ENCODE results near the gene BCL2L15. TPM values are rescaled to one million over a fixed set of nuclear protein-coding genes. Genes with fewer than 3 reads are reported as not detected.

Gene BCL2L15
- total RNA-seq, 2 donors from 2014 or later: 0.14 to 1.7 TPM

DNA sequence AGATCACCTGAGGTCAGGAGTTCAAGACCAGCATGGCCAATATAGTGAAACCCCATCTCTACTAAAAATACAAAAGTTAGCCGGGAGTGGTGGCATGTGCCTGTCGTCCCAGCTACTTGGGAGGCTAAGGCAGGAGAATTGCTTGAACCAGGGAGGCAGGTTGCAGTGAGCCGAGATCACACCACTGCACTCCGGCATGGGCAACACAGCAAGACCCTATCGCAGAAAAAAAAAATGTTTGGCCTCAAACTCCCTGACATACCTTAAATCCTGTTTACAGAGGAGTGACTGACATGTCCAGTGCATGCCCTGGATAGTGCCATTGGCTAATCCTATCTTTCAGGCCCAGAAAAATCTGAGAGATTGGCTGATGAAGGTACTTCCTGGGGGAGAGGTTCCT lies 29.6 kb upstream of the BCL2L15 start:
- Histone ChIP-seq H3K9me3 (no peaks in the 10 kb centered on the region), H3K36me3 (no peaks in the 10 kb centered on the region), H3K4me3 (no peak overlapping the region), H3K27ac (no peak overlapping the region), H3K4me1 (ENCODE audit: control insufficient read depth in 1 of 2, low read depth in 2 of 2) (peaks cover 13 to 15% of the 10 kb centered on the region in 2 donors), H3K27me3 (replicated peaks; ENCODE audit: insufficient read depth) (no peaks in the 10 kb centered on the region)
- ATAC-seq (ENCODE audit: insufficient number of reproducible peaks, low FRiP score, low read depth) (no peak), DNase-seq (ENCODE audit: low spot score) (no peak)
- TF ChIP-seq, protein P1, sequence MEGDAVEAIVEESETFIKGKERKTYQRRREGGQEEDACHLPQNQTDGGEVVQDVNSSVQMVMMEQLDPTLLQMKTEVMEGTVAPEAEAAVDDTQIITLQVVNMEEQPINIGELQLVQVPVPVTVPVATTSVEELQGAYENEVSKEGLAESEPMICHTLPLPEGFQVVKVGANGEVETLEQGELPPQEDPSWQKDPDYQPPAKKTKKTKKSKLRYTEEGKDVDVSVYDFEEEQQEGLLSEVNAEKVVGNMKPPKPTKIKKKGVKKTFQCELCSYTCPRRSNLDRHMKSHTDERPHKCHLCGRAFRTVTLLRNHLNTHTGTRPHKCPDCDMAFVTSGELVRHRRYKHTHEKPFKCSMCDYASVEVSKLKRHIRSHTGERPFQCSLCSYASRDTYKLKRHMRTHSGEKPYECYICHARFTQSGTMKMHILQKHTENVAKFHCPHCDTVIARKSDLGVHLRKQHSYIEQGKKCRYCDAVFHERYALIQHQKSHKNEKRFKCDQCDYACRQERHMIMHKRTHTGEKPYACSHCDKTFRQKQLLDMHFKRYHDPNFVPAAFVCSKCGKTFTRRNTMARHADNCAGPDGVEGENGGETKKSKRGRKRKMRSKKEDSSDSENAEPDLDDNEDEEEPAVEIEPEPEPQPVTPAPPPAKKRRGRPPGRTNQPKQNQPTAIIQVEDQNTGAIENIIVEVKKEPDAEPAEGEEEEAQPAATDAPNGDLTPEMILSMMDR (IDR thresholded peaks at IDR 0.05): no peak

DNA sequence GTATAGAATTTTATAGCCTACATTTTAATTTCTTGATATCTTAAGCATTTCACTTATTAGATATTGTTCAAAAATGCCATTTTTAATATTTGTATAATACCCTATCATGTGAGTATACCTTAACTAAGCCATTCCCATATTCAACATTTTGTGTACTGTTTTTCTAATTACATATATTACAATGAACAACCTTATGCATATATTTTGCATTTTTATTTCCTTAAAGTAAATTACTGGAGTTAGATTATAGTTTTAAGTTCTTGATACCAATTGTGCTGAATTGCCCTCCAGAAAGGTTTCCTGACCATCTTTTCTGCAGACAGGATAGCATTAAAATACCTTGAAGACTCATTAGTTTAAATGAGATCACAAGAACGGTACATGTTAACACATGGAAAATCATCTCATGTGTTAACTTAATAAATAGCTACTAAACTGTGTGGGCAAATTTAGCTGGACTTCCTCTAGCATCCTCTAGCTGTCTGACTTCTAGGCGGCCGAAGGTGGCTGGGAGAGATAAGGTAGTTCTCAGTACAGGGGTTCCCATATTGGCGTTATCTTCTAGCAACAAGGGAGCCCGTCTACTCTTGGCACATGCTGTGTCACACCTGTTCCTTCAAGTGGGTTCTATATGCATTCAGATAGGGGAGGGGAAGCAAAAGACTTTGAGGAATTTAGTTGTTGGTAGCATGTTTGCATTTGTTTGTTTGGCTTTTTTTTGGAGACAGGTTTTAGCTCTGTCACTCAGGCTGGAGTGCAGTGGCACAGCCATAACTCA lies 26.7 kb upstream of the BCL2L15 start:
- Histone ChIP-seq H3K27me3 (replicated peaks; ENCODE audit: insufficient read depth) (no peaks in the 10 kb centered on the region), H3K4me3 (no peak overlapping the region), H3K27ac (no peak overlapping the region), H3K9me3 (no peaks in the 10 kb centered on the region), H3K36me3 (peaks cover 11% of the 10 kb centered on the region), H3K4me1 (ENCODE audit: control insufficient read depth in 1 of 2, low read depth in 2 of 2) (peaks cover 13 to 16% of the 10 kb centered on the region in 2 donors)
- ATAC-seq (ENCODE audit: insufficient number of reproducible peaks, low FRiP score, low read depth) (no peak), DNase-seq (ENCODE audit: low spot score) (no peak)
- TF ChIP-seq, protein P1 (IDR thresholded peaks at IDR 0.05): no peak

DNA sequence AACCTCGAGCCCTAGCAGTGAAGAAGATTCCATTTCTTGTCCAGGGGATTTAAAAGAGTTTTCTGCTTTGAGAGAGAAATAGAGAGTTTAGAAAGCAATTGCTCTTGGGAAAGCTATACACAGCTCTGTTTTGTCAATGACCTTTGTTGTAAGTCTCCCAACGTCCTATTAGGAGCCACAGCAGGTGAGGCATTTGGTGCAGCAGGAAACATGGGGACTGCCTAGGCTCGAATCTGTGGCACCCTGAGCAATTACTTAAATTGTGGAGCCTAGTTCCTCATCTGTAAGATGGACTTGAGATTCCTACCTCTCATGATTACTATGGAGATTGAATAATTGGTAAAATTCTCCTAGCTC lies 25.9 kb upstream of the BCL2L15 start:
- TF ChIP-seq, protein P1 (IDR thresholded peaks at IDR 0.05): no peak
- Histone ChIP-seq H3K36me3 (peaks cover 11% of the 10 kb centered on the region), H3K4me3 (no peak overlapping the region), H3K4me1 (ENCODE audit: control insufficient read depth in 1 of 2, low read depth in 2 of 2) (peaks cover 13 to 16% of the 10 kb centered on the region in 2 donors), H3K27ac (peak overlapping the region; percentile 50 to 54), H3K9me3 (no peaks in the 10 kb centered on the region), H3K27me3 (replicated peaks; ENCODE audit: insufficient read depth) (no peaks in the 10 kb centered on the region)
- DNase-seq (ENCODE audit: low spot score): no peak
- ATAC-seq (ENCODE audit: insufficient number of reproducible peaks, low FRiP score, low read depth): no peak

- Histone ChIP-seq H3K27ac (peak overlapping the region; percentile 50 to 54), H3K4me3 (no peak overlapping the region), H3K27me3 (replicated peaks; ENCODE audit: insufficient read depth) (no peaks in the 10 kb centered on the region), H3K4me1 (ENCODE audit: control insufficient read depth in 1 of 2, low read depth in 2 of 2) (peaks cover 13 to 16% of the 10 kb centered on the region in 2 donors), H3K36me3 (peaks cover 11% of the 10 kb centered on the region), H3K9me3 (no peaks in the 10 kb centered on the region)
- TF ChIP-seq, protein P1 (IDR thresholded peaks at IDR 0.05): no peak
- DNase-seq (ENCODE audit: low spot score): no peak
- ATAC-seq (ENCODE audit: insufficient number of reproducible peaks, low FRiP score, low read depth): no peak
These were observed 25.4 kb upstream of the BCL2L15 start for GRCh38 chr1:113912594-113913311.

DNA sequence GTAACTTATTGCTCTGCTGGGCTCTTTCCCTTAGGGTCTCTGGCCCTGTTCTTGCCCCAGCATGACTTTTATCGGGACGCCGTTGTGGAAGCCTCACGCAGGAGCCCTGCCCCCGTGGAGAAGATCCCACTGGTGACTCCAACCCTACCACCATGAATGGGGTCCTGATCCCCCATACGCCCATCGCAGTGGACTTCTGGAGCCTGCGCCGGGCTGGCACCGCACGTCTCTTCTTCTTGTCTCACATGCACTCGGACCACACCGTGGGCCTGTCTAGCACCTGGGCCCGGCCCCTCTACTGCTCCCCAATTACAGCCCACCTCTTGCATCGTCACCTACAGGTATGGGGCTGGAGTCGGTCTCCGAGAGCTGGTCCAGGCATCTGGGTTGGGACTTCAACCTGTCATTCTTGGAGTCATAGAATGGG lies 18.1 kb upstream of the BCL2L15 start:
- H3K4me3 ChIP-seq: peak overlapping the region; percentile 81
- TF ChIP-seq, protein P1 (IDR thresholded peaks at IDR 0.05): no peak
- H3K9me3 ChIP-seq: no peaks in the 10 kb centered on the region
- DNase-seq (ENCODE audit: low spot score) (no peak), ATAC-seq (ENCODE audit: insufficient number of reproducible peaks, low FRiP score, low read depth) (no peak)
- peaks cover 7 to 28% of the 10 kb centered on the region in 2 donors for H3K4me1 ChIP-seq (ENCODE audit: control insufficient read depth in 1 of 2, low read depth in 2 of 2)
- peaks cover 2% of the 10 kb centered on the region for H3K36me3 ChIP-seq
- H3K27ac ChIP-seq: peak overlapping the region; percentile 68 to 85
- H3K27me3 ChIP-seq (replicated peaks; ENCODE audit: insufficient read depth): no peaks in the 10 kb centered on the region
